Measurements from ENCODE around the gene ELP4.
"Not testable (repeated sequence)": the region's sequence is repeated elsewhere in the genome, so short reads cannot be mapped to it uniquely, and the experiment has no call there.

ELP4 gene

DNA sequence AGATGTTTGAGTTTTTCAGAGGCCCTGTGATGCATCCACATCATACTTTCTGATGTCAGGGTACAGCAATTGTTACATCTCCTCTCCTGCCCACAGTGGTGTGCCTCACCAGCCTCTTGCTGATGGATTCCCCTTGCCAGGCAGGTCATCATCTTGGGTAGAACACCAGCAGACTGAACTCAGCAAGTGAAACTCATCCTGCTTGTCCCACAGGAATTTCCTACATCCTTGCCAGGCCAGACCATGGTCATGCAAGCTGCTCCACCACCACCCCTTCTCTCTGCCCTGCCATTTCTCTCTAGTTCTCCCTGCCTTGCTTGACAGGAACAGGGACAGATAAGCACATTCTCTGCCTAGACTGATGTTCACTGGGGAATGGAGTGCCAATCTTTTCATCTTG, 215.6 kb downstream of the ELP4 start:
- no peaks in the 10 kb centered on the region for H3K36me3 Mint-ChIP-seq
- H3K27ac Mint-ChIP-seq = no peak overlapping the region
- CTCF ChIA-PET = no interaction called here
- no peak for DNase-seq
- no peak overlapping the region for H3K4me3 Mint-ChIP-seq
- no peaks in the 10 kb centered on the region for H3K9me3 Mint-ChIP-seq
- no peaks in the 10 kb centered on the region for H3K27me3 Mint-ChIP-seq
- peaks cover 10% of the 10 kb centered on the region for H3K4me1 Mint-ChIP-seq

DNA sequence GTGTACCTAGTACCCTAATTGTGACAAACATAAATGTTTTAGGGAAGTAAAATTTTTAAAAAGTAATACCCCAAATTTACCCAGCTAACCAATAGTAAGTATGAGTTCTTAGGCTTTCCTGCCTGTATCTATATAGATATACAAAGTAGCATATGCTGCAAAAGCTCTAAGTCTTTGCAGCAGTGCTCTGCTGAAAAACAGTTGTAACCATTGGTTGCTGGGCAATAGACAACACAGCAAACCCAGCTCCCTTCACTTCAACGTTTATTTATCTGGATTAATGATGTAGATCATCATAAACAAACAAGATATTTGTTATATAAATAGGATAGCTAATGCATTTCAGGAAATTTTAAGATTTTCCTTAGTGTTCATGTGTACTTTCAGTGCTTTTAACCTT, 218.9 kb downstream of the ELP4 start:
- Mint-ChIP-seq H3K36me3 (no peaks in the 10 kb centered on the region), H3K9me3 (peaks cover 10% of the 10 kb centered on the region)

DNA sequence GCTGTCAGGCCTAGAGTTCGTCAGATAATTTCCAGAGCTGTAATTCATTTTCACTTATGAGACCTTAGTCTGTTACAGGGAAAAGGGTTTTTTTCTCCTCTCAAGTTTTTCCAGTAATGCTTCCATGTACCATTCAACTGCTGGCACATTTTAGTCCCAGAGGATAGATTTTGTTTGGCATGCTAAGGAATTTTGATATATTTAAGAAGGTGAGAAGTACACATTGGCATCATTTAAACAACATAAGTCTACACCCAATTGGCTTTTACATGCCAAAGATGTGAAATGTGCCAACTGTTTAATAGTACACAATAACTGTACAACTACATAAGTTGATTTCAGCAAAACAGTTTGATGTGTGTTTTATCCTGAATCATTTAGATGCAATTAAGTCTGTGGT, 230.6 kb downstream of the ELP4 start:
- H3K27ac Mint-ChIP-seq = no peak overlapping the region
- no peak for DNase-seq
- no peaks in the 10 kb centered on the region for H3K4me1 Mint-ChIP-seq
- peaks cover 15% of the 10 kb centered on the region for H3K9me3 Mint-ChIP-seq
- H3K4me3 Mint-ChIP-seq = no peak overlapping the region
- no peaks in the 10 kb centered on the region for H3K36me3 Mint-ChIP-seq
- CTCF ChIA-PET = no interaction called here
- H3K27me3 Mint-ChIP-seq = no peaks in the 10 kb centered on the region

More for the DNA sequence above, 218.9 kb downstream of the ELP4 start:
- no peak overlapping the region for H3K27ac Mint-ChIP-seq
- no peaks in the 10 kb centered on the region for H3K27me3 Mint-ChIP-seq
- peaks cover 10% of the 10 kb centered on the region for H3K4me1 Mint-ChIP-seq
- no peak overlapping the region for H3K4me3 Mint-ChIP-seq
- DNase-seq = no peak
- CTCF ChIA-PET = interaction anchor here (1.2 kb wide), 1 partner anchor 12 kb away, joined by 3 read pairs; no protein-coding TSS in a partner anchor

DNA sequence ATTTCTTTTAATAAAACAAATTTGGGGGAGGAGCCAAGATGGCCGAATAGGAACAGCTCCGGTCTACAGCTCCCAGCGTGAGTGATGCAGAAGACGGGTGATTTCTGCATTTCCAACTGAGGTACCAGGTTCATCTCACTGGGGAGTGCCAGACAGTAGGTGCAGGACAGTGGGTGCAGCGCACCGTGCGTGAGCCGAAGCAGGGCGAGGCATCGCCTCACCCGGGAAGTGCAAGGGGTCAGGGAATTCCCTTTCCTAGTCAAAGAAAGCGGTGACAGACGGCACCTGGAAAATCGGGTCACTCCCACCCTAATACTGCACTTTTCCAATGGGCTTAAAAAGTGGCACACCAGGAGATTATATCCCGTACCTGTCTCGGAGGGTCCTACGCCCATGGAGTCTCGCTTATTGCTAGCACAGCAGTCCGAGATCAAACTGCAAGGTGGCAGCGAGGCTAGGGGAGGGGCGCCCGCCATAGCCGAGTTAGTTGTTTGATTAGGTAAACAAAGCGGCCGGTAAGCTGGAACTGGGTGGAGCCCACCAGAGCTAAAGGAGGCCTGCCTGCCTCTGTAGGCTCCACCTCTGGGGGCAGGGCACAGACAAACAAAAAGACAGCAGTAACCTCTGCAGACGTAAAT, 231.3 kb downstream of the ELP4 start:
- DNase-seq, H3K27me3 Mint-ChIP-seq, H3K4me1 Mint-ChIP-seq, H3K27ac Mint-ChIP-seq, H3K36me3 Mint-ChIP-seq, H3K4me3 Mint-ChIP-seq, CTCF ChIA-PET: not testable (repeated sequence)
- H3K9me3 Mint-ChIP-seq = peaks cover 13% of the 10 kb centered on the region

DNA sequence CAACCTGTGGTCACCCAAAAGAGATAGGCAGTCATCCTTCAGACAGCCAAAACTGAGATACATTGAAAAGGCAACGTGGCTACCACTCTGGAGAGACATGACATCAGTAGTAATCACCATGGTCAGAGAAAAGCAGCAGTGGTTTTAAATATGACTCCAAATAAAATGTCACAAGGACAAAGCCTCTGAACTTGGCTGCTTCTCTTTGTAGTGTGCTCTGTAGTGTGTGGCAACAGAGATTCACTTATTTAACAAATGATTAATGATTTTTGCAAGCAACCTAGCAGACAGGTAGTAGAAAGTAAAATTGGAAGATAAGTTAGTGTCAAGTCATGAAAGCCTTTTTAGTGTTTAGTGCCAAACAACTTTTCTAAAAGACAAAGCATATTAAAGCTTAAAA, 238.0 kb downstream of the ELP4 start:
- Mint-ChIP-seq H3K27ac (no peak overlapping the region), H3K27me3 (no peaks in the 10 kb centered on the region), H3K9me3 (peaks cover 10% of the 10 kb centered on the region), H3K4me3 (no peak overlapping the region), H3K36me3 (no peaks in the 10 kb centered on the region), H3K4me1 (no peaks in the 10 kb centered on the region)
- CTCF ChIA-PET = no interaction called here
- DNase-seq = no peak

DNA sequence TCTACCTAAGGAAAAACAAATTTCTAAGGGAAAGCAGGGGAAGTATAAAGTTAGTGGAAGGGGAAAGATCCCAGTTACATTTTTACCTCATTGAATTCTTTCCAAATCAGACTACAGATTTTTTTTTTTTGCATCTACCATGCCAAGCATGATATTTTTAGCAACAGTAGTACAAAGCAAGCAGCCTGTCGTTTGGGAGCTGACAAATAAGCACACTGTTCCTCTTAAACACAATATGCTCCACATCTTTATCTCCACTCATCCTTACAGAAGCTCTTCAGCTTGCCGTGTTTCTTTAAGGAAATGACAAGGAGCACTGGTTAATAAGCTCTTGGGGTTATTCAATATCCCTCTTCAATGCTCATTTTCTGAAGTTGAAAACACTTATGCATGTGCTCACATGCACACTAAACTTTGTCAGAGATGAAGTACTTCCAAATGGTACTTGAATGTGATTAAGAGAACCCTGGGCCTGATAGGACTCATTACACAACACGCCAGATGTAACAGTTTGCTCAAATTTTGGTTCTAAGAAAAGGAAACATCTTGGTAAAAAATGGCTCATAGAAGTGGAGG, 247.8 kb downstream of the ELP4 start:
- Mint-ChIP-seq H3K4me1 (no peaks in the 10 kb centered on the region), H3K9me3 (no peaks in the 10 kb centered on the region), H3K27me3 (no peaks in the 10 kb centered on the region), H3K36me3 (no peaks in the 10 kb centered on the region), H3K27ac (no peak overlapping the region), H3K4me3 (no peak overlapping the region)
- DNase-seq = no peak
- CTCF ChIA-PET = no interaction called here

DNA sequence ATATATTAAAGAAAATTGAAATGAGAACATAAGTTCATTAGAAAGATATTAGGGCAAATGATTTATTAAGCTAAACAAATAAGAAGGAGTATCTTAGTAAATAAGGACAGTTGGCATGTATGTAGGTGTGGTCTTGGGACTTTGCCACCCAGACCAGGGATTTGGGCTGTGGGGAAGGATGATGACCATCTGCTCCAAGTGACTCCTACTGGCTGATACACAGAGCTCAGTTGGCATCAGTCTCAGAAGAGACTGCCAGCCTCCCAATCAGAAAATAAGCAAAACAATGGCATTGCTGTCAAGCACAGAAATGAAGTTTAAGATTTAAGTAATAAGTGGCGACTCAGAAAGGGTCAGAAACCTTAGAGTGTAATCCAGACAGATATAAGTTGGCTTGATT, 252.1 kb downstream of the ELP4 start:
- H3K4me3 Mint-ChIP-seq = no peak overlapping the region
- CTCF ChIA-PET = interaction anchor here (1.4 kb wide), 1 partner anchor 197 kb away, joined by 4 read pairs; no protein-coding TSS in a partner anchor
- H3K27me3 Mint-ChIP-seq = no peaks in the 10 kb centered on the region
- DNase-seq = no peak
- no peaks in the 10 kb centered on the region for H3K9me3 Mint-ChIP-seq
- H3K27ac Mint-ChIP-seq = no peak overlapping the region
- no peaks in the 10 kb centered on the region for H3K36me3 Mint-ChIP-seq
- H3K4me1 Mint-ChIP-seq = no peaks in the 10 kb centered on the region

DNA sequence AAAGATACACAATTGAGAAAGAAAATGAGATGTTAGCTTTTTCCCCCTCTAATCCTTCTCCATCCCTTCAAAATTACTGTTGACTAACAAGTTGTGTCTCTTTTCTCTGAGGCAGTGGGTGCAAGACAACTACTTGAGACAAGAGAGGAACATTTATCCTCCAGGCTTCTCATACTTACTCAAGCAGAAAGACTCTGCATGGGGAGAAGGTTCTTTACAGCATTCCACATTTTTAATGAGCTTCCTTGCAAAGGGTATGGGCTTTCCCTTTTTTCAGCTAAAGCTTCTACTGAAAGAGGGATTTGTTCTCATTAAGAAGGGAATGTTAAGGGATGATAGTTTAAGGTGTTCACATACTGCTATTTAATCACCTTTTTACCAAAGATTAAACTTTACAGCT, 253.7 kb downstream of the ELP4 start:
- H3K4me1 Mint-ChIP-seq = no peaks in the 10 kb centered on the region
- H3K27ac Mint-ChIP-seq = no peak overlapping the region
- no peak for DNase-seq
- no peaks in the 10 kb centered on the region for H3K27me3 Mint-ChIP-seq
- H3K36me3 Mint-ChIP-seq = no peaks in the 10 kb centered on the region
- H3K9me3 Mint-ChIP-seq = no peaks in the 10 kb centered on the region
- H3K4me3 Mint-ChIP-seq = no peak overlapping the region
- CTCF ChIA-PET = no interaction called here

DNA sequence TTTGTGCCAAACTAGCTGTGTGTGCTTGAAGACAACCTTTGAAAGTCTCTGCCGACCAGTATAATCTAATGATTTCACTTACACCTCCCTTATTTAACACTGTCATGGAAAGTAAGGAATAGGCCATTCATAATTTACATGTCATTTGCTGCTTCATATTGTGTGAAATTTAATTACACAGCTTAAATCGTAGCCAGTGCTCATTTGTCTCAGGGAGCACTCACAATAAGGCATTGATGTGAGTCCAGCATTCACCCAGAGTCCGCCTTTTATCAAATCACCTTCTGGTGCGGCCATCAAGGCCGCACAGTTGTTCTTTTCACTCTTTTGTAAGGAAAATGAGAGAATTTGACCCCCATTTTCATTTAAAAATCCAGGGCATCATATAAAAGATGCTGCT, 254.7 kb downstream of the ELP4 start:
- H3K9me3 Mint-ChIP-seq = no peaks in the 10 kb centered on the region
- DNase-seq = no peak
- no peaks in the 10 kb centered on the region for H3K27me3 Mint-ChIP-seq
- H3K4me3 Mint-ChIP-seq = no peak overlapping the region
- H3K4me1 Mint-ChIP-seq = no peaks in the 10 kb centered on the region
- CTCF ChIA-PET = no interaction called here
- H3K27ac Mint-ChIP-seq = no peak overlapping the region
- H3K36me3 Mint-ChIP-seq = no peaks in the 10 kb centered on the region

DNA sequence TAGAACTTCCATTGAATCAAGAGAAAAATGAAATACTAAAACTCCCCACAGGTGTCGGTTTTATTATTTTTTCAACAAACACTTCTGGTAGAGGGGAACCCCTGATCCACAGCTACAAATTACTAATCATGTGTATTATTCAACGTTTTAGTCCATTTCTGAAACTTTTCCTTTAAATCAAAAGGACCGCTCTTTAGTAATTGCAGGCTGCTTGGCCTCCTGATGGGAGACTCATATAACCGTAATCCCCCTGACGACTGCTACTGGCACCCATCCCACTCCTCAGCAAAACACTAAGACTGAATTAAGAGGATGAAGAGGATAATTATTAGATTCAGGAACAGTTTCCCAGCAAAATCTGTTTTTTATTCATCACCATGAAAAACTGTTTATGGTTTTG, 255.2 kb downstream of the ELP4 start:
- DNase-seq = no peak
- Mint-ChIP-seq H3K27me3 (no peaks in the 10 kb centered on the region), H3K4me3 (no peak overlapping the region), H3K36me3 (no peaks in the 10 kb centered on the region), H3K27ac (no peak overlapping the region), H3K4me1 (no peaks in the 10 kb centered on the region), H3K9me3 (no peaks in the 10 kb centered on the region)
- CTCF ChIA-PET = no interaction called here

DNA sequence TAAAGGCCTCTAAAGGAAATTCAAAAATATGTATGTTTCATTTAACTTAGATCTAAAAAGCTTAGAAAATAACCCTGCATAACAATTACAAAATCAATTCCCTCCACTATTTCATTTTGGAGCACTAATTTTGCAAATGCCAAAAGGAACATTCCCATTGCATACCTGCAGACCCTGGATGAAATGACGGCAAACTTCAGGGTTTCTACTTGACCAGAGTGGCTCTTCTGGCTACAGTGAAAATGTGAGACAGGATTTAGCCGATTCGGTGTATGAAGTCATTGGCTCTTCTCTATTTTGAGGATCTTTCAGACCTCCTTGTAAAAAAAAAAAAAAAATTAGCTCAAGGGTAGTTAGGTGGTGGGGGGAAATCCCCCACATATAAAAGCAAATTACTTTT, 257.5 kb downstream of the ELP4 start:
- no peak for DNase-seq
- no peak overlapping the region for H3K4me3 Mint-ChIP-seq
- H3K36me3 Mint-ChIP-seq = no peaks in the 10 kb centered on the region
- H3K4me1 Mint-ChIP-seq = no peaks in the 10 kb centered on the region
- no peaks in the 10 kb centered on the region for H3K9me3 Mint-ChIP-seq
- H3K27ac Mint-ChIP-seq = no peak overlapping the region
- CTCF ChIA-PET = no interaction called here
- no peaks in the 10 kb centered on the region for H3K27me3 Mint-ChIP-seq

DNA sequence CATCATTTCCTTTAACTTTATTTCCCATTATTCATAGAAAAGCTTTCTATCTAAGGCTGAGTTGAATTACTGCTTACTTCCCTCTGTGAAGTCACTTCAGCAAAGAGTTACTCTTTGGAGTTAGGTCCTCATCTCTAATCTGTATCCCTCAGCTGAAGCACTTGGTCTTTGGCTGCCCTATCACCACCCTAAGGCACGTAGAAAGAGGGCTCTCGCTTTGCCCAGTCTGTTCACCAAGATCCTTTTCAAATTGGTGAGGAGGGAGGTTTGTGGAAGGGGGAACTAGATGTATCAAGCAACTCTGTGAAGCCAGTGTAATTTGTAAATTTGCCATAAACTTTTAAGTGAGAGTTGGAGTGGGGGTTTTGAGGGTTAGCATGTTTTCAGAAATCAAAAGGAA, 258.1 kb downstream of the ELP4 start:
- Mint-ChIP-seq H3K4me1 (no peaks in the 10 kb centered on the region), H3K4me3 (no peak overlapping the region), H3K27ac (no peak overlapping the region), H3K36me3 (no peaks in the 10 kb centered on the region), H3K9me3 (no peaks in the 10 kb centered on the region), H3K27me3 (no peaks in the 10 kb centered on the region)
- CTCF ChIA-PET = no interaction called here
- DNase-seq = no peak

DNA sequence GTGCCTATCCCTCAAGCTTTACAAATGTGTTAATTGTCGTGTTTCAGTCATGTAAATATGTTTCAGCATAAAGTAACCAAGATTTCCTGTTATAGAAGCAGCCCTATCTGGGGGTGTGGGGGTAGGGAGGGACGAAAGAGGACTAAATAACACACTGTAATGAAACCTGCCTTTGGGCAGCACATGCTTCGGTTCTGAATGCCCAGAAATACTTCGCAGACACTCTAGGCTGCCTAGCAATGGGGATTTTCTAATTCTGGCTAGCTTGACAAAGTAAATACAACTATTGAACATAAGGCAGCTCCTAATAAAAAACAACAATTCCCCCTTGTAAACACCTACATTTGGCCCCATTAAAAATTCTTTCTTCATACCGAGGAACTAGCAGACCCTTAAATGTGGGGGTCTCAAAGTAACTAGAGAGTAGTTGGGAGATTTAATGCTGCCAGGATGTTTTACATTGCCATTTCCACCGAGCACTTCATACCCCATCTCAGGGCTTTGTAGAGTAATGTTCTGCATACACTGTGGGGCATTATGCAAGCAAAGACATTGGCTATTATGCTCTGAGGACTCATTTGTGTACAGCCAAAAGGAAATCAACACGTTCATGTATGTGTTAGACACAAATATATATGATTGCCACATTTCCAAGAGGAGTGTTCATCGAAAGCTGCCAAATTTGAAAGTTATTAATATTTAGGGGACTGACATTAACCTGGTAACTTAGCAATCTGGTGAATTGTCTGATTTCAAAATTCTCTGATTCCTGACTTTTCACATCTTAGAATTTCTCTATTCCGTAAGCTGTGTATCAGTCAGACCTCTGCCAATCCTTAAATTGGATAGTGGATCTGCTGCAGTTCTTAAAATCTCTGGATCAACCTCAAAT, 259.4 kb downstream of the ELP4 start:
- no peak for DNase-seq
- H3K36me3 Mint-ChIP-seq = no peaks in the 10 kb centered on the region
- H3K27me3 Mint-ChIP-seq = no peaks in the 10 kb centered on the region
- no peaks in the 10 kb centered on the region for H3K9me3 Mint-ChIP-seq
- no peak overlapping the region for H3K27ac Mint-ChIP-seq
- no peaks in the 10 kb centered on the region for H3K4me1 Mint-ChIP-seq
- CTCF ChIA-PET = no interaction called here
- no peak overlapping the region for H3K4me3 Mint-ChIP-seq

DNA sequence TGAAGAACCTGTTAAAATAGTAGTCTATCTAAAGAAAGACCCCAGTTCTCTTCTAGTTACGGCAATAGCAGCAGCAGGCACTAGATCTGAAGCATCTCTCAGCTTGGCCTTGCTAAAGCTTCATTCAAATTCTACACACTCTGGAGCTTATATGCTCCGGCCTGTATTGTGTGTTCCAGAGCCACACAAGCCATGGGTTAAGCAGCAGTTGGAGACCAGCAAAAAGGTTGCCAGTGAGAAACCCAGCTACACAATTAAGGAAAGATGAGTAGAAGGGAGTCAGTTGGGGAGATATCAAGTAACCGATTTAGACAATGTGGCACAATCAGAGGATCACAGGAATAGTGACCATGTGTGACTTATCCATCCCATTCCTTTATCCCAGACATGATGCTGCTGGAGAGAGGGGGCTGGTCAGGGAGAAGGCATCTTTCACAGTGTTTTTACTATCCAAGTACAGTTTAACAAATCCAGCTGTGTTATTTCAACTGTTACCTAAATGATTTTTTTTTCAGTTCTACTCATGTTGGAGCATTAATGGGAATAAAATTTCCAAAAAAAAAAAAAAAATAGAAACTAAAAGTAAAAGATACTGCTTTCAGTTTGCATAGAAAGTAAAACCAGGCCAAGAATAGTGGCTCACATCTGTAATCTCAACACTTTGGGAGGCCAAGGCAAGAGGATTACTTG, 260.6 kb downstream of the ELP4 start:
- H3K27ac Mint-ChIP-seq = no peak overlapping the region
- H3K4me1 Mint-ChIP-seq = no peaks in the 10 kb centered on the region
- no peaks in the 10 kb centered on the region for H3K36me3 Mint-ChIP-seq
- CTCF ChIA-PET = no interaction called here
- no peaks in the 10 kb centered on the region for H3K27me3 Mint-ChIP-seq
- H3K4me3 Mint-ChIP-seq = no peak overlapping the region
- H3K9me3 Mint-ChIP-seq = no peaks in the 10 kb centered on the region
- DNase-seq = no peak

Data from activated naive CD4-positive, alpha-beta T cell treated with anti-CD3 and anti-CD28 coated beads, Interleukin-2, amount 10 ng/mL, durations not matched to agents 7 days and 5 days (primary cell).